Colonic mucosa (tissue), 4 donors: ENCODE data around the gene SLC25A25. TPM values are rescaled to one million over a fixed set of nuclear protein-coding genes. Genes with fewer than 3 reads are reported as not detected.

Experiments used
- DNase-seq: peaks from one replicate; pipeline ENCODE4 v3.0.0-alpha.2; 2020
- H3K27ac ChIP-seq: fragments of 200-600 bp; one replicate; pipeline ENCODE4 v1.8.0; 2021
- H3K27me3 ChIP-seq: fragments of 200-600 bp; one replicate; pipeline ENCODE4 v1.8.0; 2021
- H3K36me3 ChIP-seq: fragments of 200-600 bp; one replicate; pipeline ENCODE4 v1.8.0; 2021
- H3K4me1 ChIP-seq: fragments of 200-600 bp; one replicate; pipeline ENCODE4 v1.8.0; 2021; ENCODE audit warnings: mild to moderate bottlenecking
- H3K4me3 ChIP-seq: fragments of 200-600 bp; one replicate; pipeline ENCODE4 v1.8.0; 2021
- H3K9ac ChIP-seq, 2 donors: one replicate each; pipeline ENCODE4 v1.7.0; 2013; ENCODE audit warnings: control low read depth in 2 of 2, low read depth in 2 of 2, low read length in 2 of 2
- H3K9me3 ChIP-seq: fragments of 200-600 bp; one replicate; pipeline ENCODE4 v1.8.0; 2021
- intact Hi-C: fragments of 100-400 bp; cut with DNase I; formaldehyde crosslinking; loops from one replicate; pipeline ENCODE4 v1.14.1; 2022
- total RNA-seq, 2 donors: library from RNA; stranded (reverse); fragmentation: NEBNext Ultra II Directional in 1 of 2; extraction: Animal tissue kit (Norgen Biotek cat#: 25700) in 1 of 2; gene quantifications; one replicate each; pipeline ENCODE4 v1.2.1, GENCODE V29; 2021
- TF ChIP-seq, protein P1 (sequence below): fragments of 200-600 bp; IDR thresholded peaks from one replicate; pipeline ENCODE4 v1.8.0; 2022; ENCODE audit warnings: antibody characterized with exemption, mild to moderate bottlenecking
- donor health status: healthy.
- donor health status: DM: no; HTN: no; CAD: no.
- donor health status: DM: no; HTN: no; CAD: no.

SLC25A25 gene
- total RNA-seq, 2 donors from 2014 or later = 12.3 to 19.7 TPM

DNA sequence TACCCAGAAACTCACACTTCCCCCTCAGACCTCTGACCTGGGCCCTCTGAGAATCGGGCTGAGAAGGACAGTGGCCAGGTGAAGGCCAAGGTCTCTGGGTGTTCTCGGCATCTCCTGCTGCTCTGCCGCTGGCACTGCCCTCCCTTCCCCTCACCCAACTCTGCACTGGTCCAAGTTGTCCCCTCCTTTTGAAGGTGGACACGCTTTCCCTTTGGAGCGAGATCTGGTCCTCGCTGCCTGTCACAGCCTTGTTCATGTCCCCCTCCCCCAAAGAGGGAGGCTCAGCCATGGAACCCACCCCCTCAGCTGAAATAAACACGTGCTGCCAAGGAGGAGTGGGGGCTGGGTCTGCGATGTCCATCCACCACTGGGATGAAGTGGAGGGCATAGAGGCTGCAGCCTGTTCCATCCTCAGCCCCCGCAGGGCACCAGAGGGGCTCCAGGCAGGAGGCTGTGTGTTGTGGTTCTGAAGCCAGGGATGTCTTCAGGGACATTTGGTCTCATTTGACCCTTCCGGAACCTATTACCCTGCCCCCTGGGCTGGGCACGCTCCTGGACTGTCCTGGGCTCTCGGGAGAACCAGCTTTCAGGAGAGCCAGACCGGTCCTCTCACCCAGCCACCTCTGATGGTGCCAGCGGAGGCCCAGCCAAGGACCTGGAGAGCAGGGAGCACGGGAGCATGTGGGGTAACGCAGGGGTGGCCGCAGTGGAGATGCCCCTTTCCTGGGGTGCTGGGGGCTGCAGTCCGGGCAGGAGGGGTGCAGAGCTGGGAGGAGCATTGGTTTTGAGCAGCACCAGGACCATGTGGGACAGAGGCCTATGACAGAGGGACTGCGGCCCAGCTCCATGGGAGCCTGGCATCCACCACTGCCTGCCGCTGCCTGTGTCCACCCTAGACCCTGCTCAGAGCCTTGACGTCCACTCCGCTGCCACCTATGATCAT, 76.5 kb downstream of the SLC25A25 start:
- Histone ChIP-seq H3K36me3 (no peaks in the 10 kb centered on the region), H3K9ac (peak overlapping the region in 1 of 2 donors; percentile 40), H3K27ac (no peak overlapping the region), H3K27me3 (no peaks in the 10 kb centered on the region), H3K4me3 (no peak overlapping the region), H3K4me1 (peaks cover 9% of the 10 kb centered on the region), H3K9me3 (no peaks in the 10 kb centered on the region)
- intact Hi-C loops = no loop called here
- TF ChIP-seq, protein P1, sequence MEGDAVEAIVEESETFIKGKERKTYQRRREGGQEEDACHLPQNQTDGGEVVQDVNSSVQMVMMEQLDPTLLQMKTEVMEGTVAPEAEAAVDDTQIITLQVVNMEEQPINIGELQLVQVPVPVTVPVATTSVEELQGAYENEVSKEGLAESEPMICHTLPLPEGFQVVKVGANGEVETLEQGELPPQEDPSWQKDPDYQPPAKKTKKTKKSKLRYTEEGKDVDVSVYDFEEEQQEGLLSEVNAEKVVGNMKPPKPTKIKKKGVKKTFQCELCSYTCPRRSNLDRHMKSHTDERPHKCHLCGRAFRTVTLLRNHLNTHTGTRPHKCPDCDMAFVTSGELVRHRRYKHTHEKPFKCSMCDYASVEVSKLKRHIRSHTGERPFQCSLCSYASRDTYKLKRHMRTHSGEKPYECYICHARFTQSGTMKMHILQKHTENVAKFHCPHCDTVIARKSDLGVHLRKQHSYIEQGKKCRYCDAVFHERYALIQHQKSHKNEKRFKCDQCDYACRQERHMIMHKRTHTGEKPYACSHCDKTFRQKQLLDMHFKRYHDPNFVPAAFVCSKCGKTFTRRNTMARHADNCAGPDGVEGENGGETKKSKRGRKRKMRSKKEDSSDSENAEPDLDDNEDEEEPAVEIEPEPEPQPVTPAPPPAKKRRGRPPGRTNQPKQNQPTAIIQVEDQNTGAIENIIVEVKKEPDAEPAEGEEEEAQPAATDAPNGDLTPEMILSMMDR = no peak
- DNase-seq = no peak

DNA sequence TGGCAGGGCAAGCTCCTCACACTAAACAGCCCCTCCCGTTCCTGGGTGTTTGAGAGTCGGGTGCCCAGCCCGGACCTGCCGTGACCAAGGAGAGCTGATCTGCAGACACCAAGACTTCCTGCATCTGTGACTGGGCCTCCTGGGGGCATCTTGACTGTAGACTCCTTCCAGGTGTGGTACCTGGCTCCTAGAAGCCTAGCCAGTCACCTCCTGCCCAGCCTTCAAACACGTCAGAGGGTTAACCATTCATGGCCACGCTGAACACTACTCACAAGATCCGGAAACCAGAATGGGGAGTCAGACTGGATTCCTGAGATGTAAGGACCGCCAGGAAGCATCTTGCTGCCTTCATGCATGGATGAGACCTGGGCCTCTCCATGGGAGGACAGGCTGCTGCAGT, 77.5 kb downstream of the SLC25A25 start:
- no peaks in the 10 kb centered on the region for H3K9me3 ChIP-seq
- TF ChIP-seq, protein P1 = no peak
- peaks cover 9% of the 10 kb centered on the region for H3K4me1 ChIP-seq
- H3K27me3 ChIP-seq = no peaks in the 10 kb centered on the region
- no peak overlapping the region for H3K4me3 ChIP-seq
- H3K9ac ChIP-seq = no peak overlapping the region
- no peak overlapping the region for H3K27ac ChIP-seq
- intact Hi-C loops = no loop called here
- DNase-seq = no peak
- no peaks in the 10 kb centered on the region for H3K36me3 ChIP-seq

DNA sequence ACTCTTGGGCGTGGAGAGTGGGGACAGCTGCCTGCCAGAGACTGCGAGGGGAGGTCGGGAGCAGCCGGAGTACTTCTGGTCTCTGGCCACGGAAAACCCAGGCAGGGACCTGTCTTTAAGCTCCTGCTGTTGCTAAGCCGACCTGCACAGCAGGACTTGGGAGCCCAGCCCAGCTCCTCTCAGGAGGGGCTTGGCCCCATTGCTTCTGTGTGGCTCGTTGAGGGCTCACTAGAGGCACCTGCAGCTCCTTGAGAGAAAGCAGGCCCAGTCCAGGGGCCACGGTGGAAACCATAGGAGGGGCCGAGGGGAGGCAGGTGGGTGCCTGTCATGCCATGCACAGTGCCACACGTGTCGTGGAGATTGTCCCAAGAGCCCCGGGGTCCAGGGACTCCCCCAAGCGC, 77.9 kb downstream of the SLC25A25 start:
- H3K9ac ChIP-seq = no peak overlapping the region
- intact Hi-C loops = no loop called here
- peaks cover 9% of the 10 kb centered on the region for H3K4me1 ChIP-seq
- no peaks in the 10 kb centered on the region for H3K27me3 ChIP-seq
- no peaks in the 10 kb centered on the region for H3K36me3 ChIP-seq
- H3K27ac ChIP-seq = no peak overlapping the region
- no peak overlapping the region for H3K4me3 ChIP-seq
- TF ChIP-seq, protein P1 = no peak
- no peak for DNase-seq
- H3K9me3 ChIP-seq = no peaks in the 10 kb centered on the region

DNA sequence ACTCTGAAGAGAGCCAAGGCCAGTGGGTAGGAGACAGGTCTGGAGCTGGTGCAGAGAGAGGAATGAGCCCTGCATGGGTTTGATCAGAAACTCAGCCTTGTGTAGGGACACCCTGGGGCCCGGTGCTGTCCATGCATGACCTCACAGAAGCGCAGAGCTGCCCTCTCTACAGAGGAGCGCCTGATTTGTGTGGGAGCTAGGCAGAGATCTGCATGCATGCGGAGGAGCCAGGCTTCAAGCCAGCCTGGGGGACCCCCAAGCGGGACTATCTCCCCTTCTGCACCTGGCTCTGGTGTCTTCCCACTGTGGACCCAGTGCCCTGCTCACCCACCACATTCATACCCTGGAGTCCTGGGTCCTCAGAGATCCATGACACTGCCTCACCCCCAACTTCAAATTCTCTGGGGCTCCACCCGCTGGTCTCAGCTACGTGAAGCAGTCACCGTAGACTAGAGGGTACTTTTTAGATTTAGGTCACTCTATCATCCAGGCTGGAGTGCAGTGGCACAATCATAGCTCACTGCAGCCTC, 78.6 kb downstream of the SLC25A25 start:
- H3K36me3 ChIP-seq = no peaks in the 10 kb centered on the region
- TF ChIP-seq, protein P1 = no peak
- no peak overlapping the region for H3K27ac ChIP-seq
- no peaks in the 10 kb centered on the region for H3K9me3 ChIP-seq
- DNase-seq = no peak
- intact Hi-C loops = no loop called here
- no peak overlapping the region for H3K4me3 ChIP-seq
- no peaks in the 10 kb centered on the region for H3K27me3 ChIP-seq
- peaks cover 9% of the 10 kb centered on the region for H3K4me1 ChIP-seq
- H3K9ac ChIP-seq = no peak overlapping the region

DNA sequence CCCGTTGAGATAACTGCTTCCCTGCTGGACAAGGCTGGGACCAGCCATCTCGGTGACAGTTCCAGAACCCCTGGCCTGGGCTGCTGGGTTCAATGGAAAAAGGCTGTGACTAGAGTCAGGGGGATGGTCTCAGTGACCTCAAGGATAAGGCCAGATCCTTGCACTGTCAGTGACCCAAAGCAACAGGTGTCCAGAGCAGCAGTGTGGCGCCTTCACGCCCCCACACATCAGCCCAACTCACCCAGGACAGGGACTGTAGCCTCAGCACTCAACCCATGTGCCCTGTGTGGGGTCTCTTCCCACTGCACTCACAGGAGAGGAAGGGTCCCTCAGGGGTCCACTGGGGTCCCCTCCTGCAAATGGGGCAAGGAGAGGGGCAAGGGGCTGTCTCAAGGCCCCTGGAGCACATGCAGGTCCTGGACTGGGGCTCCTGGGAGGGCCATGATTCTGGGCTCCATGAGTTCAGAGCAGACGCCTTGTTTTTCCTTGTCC, 80.5 kb downstream of the SLC25A25 start:
- Histone ChIP-seq H3K4me3 (no peak overlapping the region), H3K9me3 (no peaks in the 10 kb centered on the region), H3K27ac (peak overlapping the region; percentile 95), H3K4me1 (peaks cover 9% of the 10 kb centered on the region), H3K27me3 (no peaks in the 10 kb centered on the region), H3K36me3 (no peaks in the 10 kb centered on the region), H3K9ac (peak overlapping the region; percentile 73 to 83)
- no peak for DNase-seq
- intact Hi-C loops = no loop called here
- TF ChIP-seq, protein P1 = no peak
